Neuronal stem cell (in vitro differentiated cells): Measurements from ENCODE around the gene CUEDC2.

Source experiments
- DNase-seq: peaks from one replicate; pipeline ENCODE4 v3.0.0-alpha.2; 2013; ENCODE audit warnings: low spot score
- H2AFZ ChIP-seq: one replicate; pipeline ENCODE4 v1.6.1; 2013; ENCODE audit warnings: mild to moderate bottlenecking, low read length, inconsistent platforms
- H2AK5ac ChIP-seq: 2 replicates; pipeline ENCODE4 v1.6.1; 2013; ENCODE audit warnings: low read depth, mild to moderate bottlenecking, inconsistent platforms, low read length, moderate library complexity, mixed read lengths
- H2BK120ac ChIP-seq: 2 replicates; pipeline ENCODE4 v1.6.1; 2013; ENCODE audit warnings: low read depth, mild to moderate bottlenecking, inconsistent platforms, low read length, moderate library complexity, mixed read lengths
- H2BK12ac ChIP-seq: one replicate; pipeline ENCODE4 v1.6.1; 2013; ENCODE audit warnings: low read length, inconsistent platforms
- H2BK15ac ChIP-seq: 2 replicates; pipeline ENCODE4 v1.6.1; 2013; ENCODE audit warnings: mild to moderate bottlenecking, low read length, inconsistent platforms, mixed read lengths
- H2BK5ac ChIP-seq: one replicate; pipeline ENCODE4 v1.6.1; 2013; ENCODE audit warnings: inconsistent platforms, mild to moderate bottlenecking, low read length, moderate library complexity
- H3K14ac ChIP-seq: one replicate; pipeline ENCODE4 v1.6.1; 2013; ENCODE audit warnings: low read length, inconsistent platforms
- H3K18ac ChIP-seq: 2 replicates; pipeline ENCODE4 v1.6.1; 2013; ENCODE audit warnings: low read length, inconsistent platforms
- H3K23ac ChIP-seq: 2 replicates; pipeline ENCODE4 v1.6.1; 2013; ENCODE audit warnings: low read depth, mild to moderate bottlenecking, mixed read lengths, low read length, inconsistent platforms; ENCODE audit not compliant: poor library complexity
- H3K27ac ChIP-seq: replicated peaks from 3 replicates; pipeline ENCODE4 v1.5.1; 2013; ENCODE audit warnings: low read length, inconsistent platforms
- H3K27me3 ChIP-seq, 3 experiments: 2 replicates each; pipeline ENCODE4 v1.6.1; 2013; ENCODE audit warnings: low read length in 3 of 3, mild to moderate bottlenecking in 2 of 3, inconsistent platforms in 1 of 3, low read depth in 1 of 3, mixed read lengths in 1 of 3, moderate library complexity in 1 of 3; ENCODE audit not compliant: control insufficient read depth in 3 of 3, insufficient read depth in 3 of 3
- H3K36me3 ChIP-seq, 2 donors: replicated peaks in 1 of 2; 2 replicates each; pipeline ENCODE4 v1.6.1; 2013; ENCODE audit warnings: low read length in 2 of 2; ENCODE audit not compliant: control insufficient read depth in 2 of 2, insufficient read depth in 2 of 2
- H3K4ac ChIP-seq: 2 replicates; pipeline ENCODE4 v1.6.1; 2013; ENCODE audit warnings: inconsistent platforms, mild to moderate bottlenecking, low read length, moderate library complexity
- H3K4me1 ChIP-seq, 2 donors: 1 replicate in 1 of 2; 2 replicates in 1 of 2; pipeline ENCODE4 v1.6.1; 2013; ENCODE audit warnings: low read length in 2 of 2, low read depth in 1 of 2; ENCODE audit not compliant: control insufficient read depth in 2 of 2, insufficient read depth in 1 of 2
- H3K4me2 ChIP-seq: one replicate; pipeline ENCODE4 v1.6.1; 2013; ENCODE audit warnings: mild to moderate bottlenecking, low read length, inconsistent platforms; ENCODE audit not compliant: insufficient read depth, poor library complexity, severe bottlenecking
- H3K4me3 ChIP-seq, 2 donors: 2 replicates each; pipeline ENCODE4 v1.5.1; 2013; ENCODE audit warnings: low read length in 2 of 2, mild to moderate bottlenecking in 2 of 2, inconsistent platforms in 1 of 2, moderate library complexity in 1 of 2
- H3K79me1 ChIP-seq: one replicate; pipeline ENCODE4 v1.6.1; 2013; ENCODE audit warnings: low read depth, mild to moderate bottlenecking, inconsistent platforms, low read length, moderate library complexity
- H3K9ac ChIP-seq: one replicate; pipeline ENCODE4 v1.6.1; 2013; ENCODE audit warnings: mild to moderate bottlenecking, low read depth, low read length, inconsistent platforms; ENCODE audit not compliant: poor library complexity
- H3K9me3 ChIP-seq, 2 donors: replicated peaks in 1 of 2; 2 replicates each; pipeline versions ENCODE3 to v1.6.1; 2013; ENCODE audit warnings: low read length in 2 of 2, mild to moderate bottlenecking in 2 of 2, inconsistent platforms in 1 of 2, low read depth in 1 of 2, mixed read lengths in 1 of 2, moderate library complexity in 1 of 2; ENCODE audit not compliant: control insufficient read depth in 2 of 2, insufficient read depth in 1 of 2
- H4K8ac ChIP-seq: one replicate; pipeline ENCODE4 v1.6.1; 2013; ENCODE audit warnings: low read depth, mild to moderate bottlenecking, inconsistent platforms, low read length, moderate library complexity
- H4K91ac ChIP-seq: one replicate; pipeline ENCODE4 v1.6.1; 2013; ENCODE audit warnings: low read length, low read depth, mild to moderate bottlenecking, inconsistent platforms; ENCODE audit not compliant: poor library complexity
- WGBS, 2 donors: extraction: QIAGEN DNeasy Blood & Tissue Kit; methylation state at CpG; one replicate each; pipeline ENCODE4 v1.1.7; 2013; ENCODE audit warnings: missing lambda C conversion rate in 2 of 2, mixed read lengths in 1 of 2; ENCODE audit not compliant: insufficient read length in 2 of 2, insufficient replicate concordance in 1 of 2; ENCODE audit errors: extremely low coverage in 2 of 2; 5-methylcytosine and 5-hydroxymethylcytosine counted together

Gene CUEDC2

DNA sequence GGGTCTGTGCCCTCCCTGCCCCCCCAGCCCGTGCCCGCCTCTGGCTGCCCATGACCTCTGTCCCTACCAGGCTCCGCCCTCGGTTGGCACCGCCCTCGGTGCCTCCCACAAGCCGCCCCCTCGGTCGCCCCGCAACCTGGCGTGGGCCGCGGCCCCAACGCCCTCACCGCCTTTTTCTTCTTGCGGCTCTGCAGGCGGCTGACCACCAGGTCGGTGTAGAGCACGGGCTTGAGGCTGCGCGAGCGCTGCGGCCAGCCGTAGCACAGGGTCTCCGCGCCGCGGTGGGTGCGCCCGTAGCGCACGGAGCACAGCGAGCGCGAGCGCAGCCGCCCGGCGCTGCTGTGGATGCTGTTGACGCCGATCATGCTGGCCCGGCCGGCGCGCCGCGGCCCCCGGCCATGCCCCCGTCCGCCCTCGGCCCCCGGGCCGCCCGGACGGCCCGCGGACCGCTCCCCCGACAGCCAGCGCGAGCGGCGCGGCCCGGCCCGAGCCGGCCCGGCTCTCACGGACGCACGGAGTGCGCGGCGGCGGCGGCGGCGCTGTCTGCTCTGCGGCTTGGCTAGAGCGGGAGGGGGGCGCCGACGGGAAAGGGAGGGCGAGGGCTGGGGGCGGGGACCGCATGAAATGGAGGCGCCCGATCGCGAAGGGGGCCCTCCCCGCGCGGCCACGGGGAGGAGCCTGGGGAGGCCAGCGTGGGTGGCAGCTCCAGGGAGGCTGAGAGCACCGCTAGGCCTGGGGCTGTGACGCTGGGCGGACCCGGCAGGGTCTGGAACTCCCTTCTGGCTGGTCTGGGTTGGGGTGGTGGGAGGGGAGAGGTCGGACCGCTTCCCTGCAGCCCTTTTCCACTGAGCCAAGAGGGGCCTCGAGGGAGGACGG lies 23.4 kb downstream of the CUEDC2 start:
- peak overlapping the region; percentile 49 for H2AK5ac ChIP-seq
- peak overlapping the region; percentile 78 for H3K18ac ChIP-seq
- peak overlapping the region; percentile 78 for H2AFZ ChIP-seq
- no peak overlapping the region for H2BK120ac ChIP-seq
- H3K4me2 ChIP-seq: peak overlapping the region; percentile 78
- peak overlapping the region; percentile 73 for H3K9ac ChIP-seq
- no peak overlapping the region for H3K14ac ChIP-seq
- H4K91ac ChIP-seq: no peak overlapping the region
- no peak overlapping the region for H2BK12ac ChIP-seq
- no peak overlapping the region for H2BK5ac ChIP-seq
- H3K4me1 ChIP-seq: peaks cover 39 to 53% of the 10 kb centered on the region in 2 donors
- H3K4ac ChIP-seq: no peak overlapping the region
- no peak for DNase-seq
- no peak overlapping the region for H3K27ac ChIP-seq
- H3K79me1 ChIP-seq: no peaks in the 10 kb centered on the region
- peaks cover 0 to 20% of the 10 kb centered on the region in 2 donors for H3K36me3 ChIP-seq
- peaks cover 0 to 9% of the 10 kb centered on the region in 2 donors for H3K9me3 ChIP-seq
- peak overlapping the region; percentile 20 for H3K23ac ChIP-seq
- H3K4me3 ChIP-seq: peak overlapping the region; percentile 47 to 81
- WGBS, 2 donors: no CpG with 5 or more reads among the region's 103 CpGs
- peak overlapping the region; percentile 88 for H2BK15ac ChIP-seq
- H3K27me3 ChIP-seq: peaks cover 0 to 49% (median 22%) of the 10 kb centered on the region in 3 experiments
- H4K8ac ChIP-seq: no peak overlapping the region

DNA sequence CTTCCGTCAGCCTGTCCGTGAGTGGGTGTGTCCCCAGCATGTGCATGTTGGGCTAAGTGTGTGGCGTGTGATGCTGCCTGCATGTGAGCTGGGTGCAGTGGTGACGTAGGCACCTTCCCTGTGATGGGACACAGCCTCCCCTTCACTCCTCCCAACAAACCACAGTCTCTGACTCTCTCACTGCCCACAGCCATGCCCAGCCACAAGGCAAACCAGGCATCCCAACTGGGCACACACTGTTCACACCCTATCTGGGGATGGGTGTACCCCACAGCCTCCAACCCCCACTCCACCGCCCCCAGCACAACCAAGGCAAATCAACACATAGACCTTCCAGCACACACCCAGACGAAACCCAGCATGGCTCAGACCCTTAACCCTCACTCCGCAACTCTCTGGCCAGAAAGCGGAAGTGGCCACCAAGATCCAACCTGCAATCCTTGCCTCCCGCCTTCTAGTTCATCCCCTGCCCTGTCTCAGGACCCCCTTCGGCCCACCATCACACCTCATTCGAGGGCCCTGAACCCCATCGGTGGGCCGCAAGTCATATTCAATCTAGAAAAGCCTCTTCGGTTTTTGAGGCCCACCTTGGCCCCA lies 24.1 kb downstream of the CUEDC2 start:
- Histone ChIP-seq H2BK15ac (peak overlapping the region; percentile 69), H3K18ac (peak overlapping the region; percentile 52), H4K91ac (peak overlapping the region; percentile 64), H3K4ac (no peak overlapping the region), H3K79me1 (no peaks in the 10 kb centered on the region), H2BK12ac (no peak overlapping the region), H3K14ac (peak overlapping the region; percentile 84), H3K27ac (no peak overlapping the region), H3K9ac (peak overlapping the region; percentile 67), H3K23ac (peak overlapping the region; percentile 90), H3K4me2 (peak overlapping the region; percentile 78), H3K4me1 (peaks cover 33 to 48% of the 10 kb centered on the region in 2 donors), H3K9me3 (peaks cover 0 to 9% of the 10 kb centered on the region in 2 donors), H2BK120ac (no peak overlapping the region), H3K4me3 (peak overlapping the region; percentile 37 to 47), H2AFZ (peak overlapping the region; percentile 78), H2AK5ac (peak overlapping the region; percentile 64), H3K36me3 (peaks cover 0 to 25% of the 10 kb centered on the region in 2 donors), H3K27me3 (peaks cover 0 to 49% (median 22%) of the 10 kb centered on the region in 3 experiments), H2BK5ac (no peak overlapping the region), H4K8ac (no peak overlapping the region)
- no peak for DNase-seq
- no CpG with 5 or more reads among the region's 14 CpGs for WGBS, 2 donors

DNA sequence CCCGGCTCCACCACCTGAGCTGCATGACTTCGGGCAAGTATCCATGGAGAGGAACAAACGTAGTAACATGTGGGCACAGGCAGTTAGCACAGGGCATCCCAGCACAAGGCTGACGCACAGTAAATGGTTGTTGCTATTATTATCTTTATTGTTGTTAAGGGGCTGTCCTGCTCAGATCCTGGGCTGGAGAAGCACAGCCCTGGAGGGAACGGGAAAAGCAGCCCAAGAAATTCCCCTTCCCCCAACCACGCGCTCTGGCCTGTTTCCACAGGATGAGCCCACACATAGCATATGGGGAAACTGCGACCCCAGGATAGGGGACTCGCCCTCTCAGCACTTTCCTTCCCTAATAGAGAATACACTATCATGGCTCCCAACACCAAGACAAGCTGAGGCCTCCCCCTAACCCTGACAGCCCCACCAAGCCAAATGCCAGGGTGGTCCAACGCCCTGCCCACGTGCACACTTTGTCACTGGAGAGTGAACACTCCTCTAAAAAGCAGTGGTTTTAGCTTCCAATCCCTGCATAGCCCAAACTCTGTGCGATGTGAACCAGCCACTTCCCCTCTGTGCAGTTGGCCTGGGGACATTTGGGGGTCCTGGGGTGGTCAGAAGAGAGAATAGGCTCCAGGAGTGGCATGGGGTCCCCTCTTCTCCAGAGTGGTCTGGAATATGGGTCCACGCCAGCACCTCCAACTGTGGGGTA lies 24.8 kb downstream of the CUEDC2 start:
- Histone ChIP-seq H3K27me3 (peaks cover 0 to 49% (median 22%) of the 10 kb centered on the region in 3 experiments), H3K4me1 (peaks cover 27 to 42% of the 10 kb centered on the region in 2 donors), H3K18ac (peak overlapping the region; percentile 14), H2BK12ac (no peak overlapping the region), H3K4ac (no peak overlapping the region), H3K4me3 (no peak overlapping the region), H4K8ac (no peak overlapping the region), H2AK5ac (peak overlapping the region; percentile 64), H3K27ac (no peak overlapping the region), H3K9ac (peak overlapping the region; percentile 67), H3K79me1 (no peaks in the 10 kb centered on the region), H2BK120ac (no peak overlapping the region), H2AFZ (no peak overlapping the region), H3K36me3 (peaks cover 0 to 29% of the 10 kb centered on the region in 2 donors), H2BK15ac (peak overlapping the region; percentile 69), H3K4me2 (no peak overlapping the region), H4K91ac (no peak overlapping the region), H3K23ac (peak overlapping the region; percentile 90), H3K14ac (peak overlapping the region; percentile 84), H3K9me3 (peaks cover 0 to 9% of the 10 kb centered on the region in 2 donors), H2BK5ac (no peak overlapping the region)
- no CpG with 5 or more reads among the region's 13 CpGs for WGBS, 2 donors
- no peak for DNase-seq
